NCI-H2081 treated with DMSO at 0.1 percent for 48 hours (cell line): ENCODE results near the gene HNRNPA2B1.
"Not testable (repeated sequence)": the region's sequence is repeated elsewhere in the genome, so short reads cannot be mapped to it uniquely, and the experiment has no call there.

ENCODE experiments used
- DNase-seq: peaks from one replicate; lab custom pipeline; 2025; lab: John Stamatoyannopoulos, UW

HNRNPA2B1 gene

DNA sequence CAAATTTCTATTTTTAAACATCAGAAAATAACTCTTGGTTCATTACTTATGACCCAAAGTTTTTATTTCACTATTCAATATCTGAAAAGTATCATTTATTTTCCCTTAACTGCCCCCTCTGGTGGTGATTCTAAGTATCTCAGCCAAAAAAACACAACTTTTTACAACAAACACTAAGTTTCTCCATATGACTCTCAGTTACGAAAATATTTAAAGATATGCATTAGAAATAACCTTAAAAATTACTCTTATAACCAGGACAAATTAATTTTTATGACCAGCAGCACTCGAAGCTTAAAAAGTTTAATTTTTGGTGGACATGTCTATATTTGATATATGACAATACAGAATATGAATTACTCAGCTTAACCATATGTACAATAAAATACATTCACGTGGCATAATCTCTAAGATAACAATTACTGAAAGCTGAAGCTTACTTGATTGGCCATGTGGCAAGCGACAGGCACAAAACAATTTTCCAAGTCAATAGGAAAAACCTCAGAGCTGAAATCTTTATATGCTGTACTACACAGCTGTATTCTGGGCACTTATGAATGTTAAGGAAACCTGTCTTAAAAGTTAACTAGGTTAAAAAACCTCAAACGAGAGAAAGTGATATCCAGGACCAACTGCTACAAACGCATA lies 2.3 kb downstream of the HNRNPA2B1 start:
- DNase-seq: no peak

DNA sequence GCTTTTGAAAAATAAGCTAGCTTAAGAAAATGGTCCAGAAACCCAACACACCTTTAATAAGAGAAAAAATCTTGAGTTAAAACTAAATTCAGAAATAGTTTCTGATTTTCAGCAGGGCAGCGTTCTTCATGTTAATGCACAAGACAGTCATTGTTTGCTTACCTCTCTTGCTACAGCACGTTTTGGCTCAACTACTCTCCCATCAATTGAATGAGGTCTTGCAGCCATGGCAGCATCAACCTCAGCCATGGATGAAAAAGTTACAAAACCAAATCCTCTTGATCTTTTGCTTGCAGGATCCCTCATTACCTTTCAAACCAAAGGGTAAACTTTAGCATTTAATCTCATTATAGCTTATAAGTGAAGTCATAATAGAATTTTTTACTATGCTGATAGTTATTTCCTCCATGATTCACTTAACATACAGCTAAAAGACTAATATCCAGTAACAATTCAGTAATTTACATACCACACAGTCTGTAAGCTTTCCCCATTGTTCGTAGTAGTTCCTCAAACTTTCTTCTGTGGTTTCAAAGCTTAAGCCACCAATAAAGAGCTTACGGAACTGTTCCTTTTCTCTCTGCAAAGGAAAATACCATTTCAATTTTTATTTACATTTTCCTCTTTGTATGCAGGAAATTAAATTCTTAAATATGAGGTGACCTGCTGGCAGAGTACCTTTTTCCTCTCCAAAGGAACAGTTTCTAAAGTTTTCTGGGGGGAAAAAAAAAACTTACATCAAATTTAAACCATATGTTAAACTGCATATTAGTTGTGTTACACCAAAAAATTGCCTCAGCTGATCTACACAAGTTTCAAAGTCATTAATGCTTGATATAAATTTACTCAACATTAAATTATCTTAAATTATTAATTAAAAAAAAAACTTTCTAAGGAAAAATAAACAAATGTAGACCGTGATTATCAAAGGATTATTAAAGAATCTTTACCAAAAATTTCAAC lies 3.1 kb downstream of the HNRNPA2B1 start:
- DNase-seq: no peak

DNA sequence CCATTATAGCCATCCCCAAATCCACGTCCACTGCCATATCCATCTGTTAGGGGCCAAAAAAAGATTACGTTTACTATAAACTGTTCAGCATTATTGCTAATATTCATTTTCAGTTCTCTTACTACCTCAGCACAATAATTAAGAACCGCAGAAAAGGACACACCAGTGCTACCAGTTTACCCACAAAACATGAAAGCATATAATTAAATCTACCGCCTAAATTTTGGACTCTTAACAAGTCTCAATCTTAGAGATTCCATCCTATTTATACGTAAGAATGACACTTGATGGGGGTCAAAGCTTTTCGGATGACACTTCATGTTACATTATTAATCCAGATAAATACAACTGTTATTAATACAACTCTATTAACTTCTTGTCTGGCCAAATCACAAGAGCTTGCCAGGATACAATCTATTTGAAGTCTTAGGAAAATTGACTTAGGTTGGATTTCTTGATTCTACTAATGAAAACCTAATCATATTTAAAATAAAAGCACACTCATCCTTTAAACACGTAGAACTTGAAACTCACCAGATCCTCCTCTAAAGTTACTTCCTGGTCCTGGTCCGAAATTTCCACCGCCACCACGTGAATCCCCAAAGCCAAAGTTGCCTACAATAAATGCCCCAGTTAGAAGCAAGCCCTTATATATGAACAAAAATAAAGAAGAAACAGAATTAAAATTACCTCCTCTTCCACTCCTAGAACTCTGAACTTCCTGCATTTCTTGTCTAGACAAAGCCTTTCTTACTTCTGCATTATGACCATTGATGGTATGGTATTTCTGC lies 4.5 kb downstream of the HNRNPA2B1 start:
- DNase-seq: no peak

DNA sequence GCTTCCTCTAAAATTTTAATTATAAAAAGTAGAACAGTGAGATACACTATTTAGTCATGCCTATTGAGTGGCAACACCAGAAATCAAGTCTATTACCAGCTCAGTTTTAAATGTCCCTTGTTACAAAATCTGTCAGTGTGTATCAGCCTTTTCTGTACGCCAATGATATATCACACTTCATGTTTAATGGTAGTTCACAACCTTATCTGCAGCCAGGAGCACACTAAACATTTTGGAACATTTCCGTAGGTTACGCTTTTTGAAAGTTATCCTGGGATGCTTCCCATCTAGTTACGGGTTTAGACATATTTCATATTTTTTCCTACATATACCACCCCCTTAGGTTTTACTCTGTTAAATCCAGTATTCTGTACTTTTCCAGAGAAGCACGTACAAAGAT lies 5.4 kb downstream of the HNRNPA2B1 start:
- no peak for DNase-seq

DNA sequence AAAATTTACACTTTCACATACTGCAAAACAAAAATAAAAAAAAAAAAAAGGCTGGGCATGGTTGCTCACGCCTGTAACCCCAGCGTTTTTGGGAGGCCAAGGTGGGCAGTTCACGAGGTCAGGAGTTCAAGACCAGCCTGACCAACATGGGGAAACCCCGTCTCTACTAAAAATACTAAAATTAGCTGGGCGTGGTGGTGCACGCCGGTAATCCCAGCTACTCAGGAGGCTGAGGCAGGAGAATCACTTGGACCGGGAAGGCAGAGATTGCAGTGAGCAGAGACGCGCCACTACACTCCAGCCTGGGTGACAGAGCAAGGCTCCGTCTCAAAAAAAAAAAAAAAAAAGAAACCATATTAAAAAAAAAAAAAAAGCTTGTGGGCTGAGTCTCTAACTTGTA lies 5.8 kb downstream of the HNRNPA2B1 start:
- DNase-seq: not testable (repeated sequence)

DNA sequence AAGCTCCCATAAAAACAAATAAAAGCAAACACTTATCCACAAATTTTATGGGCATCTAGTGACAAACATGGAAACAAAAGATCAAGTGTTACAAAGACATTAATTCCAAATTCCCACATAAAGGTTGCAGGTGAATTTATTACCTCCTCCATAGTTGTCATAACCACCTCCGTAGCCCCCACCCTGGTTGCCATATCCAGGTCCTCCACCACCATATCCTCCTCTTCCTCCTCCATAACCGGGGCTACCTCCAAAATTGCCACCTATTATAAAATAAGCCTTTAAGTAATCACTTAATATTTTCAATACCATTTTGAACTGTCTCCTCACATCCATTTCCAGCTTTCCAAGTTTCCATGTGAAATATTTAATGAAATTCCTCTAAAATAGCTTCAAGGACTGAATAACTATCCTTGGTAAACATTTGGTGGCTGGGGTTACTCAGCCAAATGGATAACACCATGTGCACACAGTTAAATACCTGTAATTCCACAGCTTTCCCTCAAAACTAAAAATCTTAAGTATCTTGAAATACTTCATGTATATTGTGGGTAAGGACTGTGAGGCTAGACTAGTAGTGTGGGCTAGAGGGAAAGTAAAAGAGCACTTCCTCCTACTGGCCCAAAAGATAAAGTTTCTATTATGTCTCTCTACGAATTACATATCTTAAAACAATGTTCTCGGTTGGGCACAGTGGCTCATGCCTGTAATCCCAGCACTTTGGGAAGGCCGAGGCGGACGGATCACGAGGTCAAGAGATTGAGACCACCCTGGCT lies 6.9 kb downstream of the HNRNPA2B1 start:
- DNase-seq: no peak

DNA sequence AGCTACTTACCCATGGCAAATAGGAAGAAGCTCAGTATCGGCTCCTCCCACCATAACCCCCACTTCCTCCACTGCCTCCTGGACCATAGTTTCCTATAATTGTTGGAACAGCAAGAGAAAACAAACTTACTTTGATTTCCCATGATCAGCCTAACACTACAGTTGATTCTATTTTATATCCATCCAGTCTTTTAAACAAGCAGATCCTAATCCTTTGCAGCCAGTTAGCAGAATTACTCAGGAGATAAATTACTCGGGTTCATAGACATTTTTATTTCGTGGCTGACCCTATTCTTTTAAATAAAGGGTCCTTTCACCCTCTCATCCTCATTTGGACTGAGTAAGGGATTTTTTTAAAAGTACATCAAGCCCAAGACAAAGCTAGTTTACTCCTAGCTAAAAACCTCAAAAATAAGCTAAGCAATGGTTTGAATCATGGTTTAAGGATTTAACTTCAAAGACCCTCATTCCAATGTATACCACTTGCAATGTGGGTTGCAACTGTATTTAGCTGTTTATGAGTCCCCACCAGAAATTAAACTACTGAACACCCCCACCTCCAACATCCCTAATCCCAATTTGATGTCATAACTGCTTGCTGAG lies 8.0 kb downstream of the HNRNPA2B1 start:
- no peak for DNase-seq

DNA sequence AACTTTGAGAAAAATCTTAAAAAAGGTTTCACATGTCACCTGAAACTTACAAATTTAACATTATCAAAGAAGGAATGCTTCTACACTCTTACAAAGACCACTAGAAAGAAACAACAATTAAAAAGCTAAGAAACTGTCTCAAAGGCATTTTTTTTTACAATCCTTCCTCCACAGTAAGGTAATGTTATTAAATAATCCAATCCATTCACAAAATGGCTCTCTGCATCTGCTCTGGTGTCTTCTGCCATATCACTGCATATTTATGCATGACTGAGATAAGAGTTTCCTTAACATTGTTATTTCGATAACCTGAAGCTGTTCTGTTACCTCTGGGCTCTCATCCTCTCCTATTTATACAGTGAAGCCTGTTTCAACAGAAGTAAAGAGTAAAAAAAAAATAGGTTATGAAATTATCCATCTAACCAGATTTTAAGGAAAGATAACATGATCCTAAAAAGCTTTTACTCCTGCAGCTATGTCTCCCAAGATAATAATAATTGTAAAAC lies 8.5 kb downstream of the HNRNPA2B1 start:
- DNase-seq: no peak

DNA sequence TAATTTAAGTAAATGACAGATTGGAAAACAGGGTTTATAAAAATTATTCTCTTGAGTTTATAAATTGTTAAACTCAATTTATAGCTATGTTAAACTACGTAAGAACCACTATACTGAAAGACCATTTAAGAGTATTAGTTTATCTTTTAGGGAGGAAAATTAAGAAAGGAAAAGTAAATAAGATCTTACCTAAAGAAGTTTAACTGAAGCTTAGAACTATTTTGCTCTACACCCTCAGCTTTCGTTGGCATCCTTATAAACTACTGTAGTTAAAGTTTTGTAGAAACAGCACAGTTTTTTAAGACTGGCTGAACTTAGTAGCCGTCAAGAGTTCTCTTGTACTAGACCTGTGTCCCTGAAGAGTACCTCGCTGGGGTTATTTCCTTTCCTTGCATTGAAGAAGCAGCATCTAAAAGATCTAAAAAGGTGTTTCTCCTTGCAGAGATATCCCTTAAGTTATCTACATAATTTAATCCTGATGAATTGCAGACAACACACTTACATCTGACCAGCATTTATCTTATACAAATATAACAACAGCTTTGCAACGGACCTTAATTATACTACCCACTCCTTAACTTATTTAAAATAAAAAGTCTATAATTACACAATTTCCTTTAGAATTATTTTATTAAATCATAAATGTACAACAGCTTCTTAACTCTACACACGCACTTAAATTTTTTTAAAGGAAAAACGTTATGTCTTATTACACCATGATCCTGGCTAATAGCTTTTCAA lies 9.1 kb downstream of the HNRNPA2B1 start:
- DNase-seq: no peak

DNA sequence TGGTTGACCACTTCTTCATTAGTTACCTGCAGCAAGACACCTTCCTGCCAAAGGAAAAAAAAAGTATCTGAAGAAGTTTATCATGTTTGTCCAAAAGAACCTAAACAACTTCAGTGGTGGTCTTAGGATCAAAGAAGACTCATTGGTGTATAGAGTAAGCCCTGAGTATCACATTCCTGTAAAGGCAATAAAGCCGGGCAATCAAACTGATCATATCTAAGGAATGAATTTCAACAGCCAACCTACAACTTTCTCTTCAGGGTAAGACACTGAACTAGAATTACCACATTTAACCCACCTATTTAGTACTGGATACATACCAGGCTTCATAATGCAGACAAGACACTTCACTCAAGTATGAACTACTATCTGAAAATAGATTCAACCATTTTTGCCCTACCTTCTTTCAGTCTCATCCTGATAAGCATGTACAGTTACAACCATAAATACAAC lies 10.1 kb downstream of the HNRNPA2B1 start:
- DNase-seq: no peak

DNA sequence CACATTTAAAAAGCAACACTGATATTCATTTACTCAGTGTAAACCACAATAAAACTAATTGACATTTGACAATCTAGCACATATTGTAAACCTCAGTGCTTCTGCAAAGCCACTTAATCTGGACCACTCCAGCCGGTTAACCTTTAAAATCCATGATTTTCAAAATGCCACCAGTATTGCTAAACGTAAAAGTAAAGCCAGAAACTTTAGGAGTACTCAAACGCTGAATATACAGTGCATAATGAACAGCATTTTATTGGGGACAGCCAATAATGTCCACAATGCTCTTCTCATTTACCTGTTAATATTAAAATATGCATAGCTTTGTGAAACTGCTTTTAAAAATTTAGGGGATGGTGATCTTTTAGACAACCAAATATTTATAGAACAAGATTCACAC lies 10.8 kb downstream of the HNRNPA2B1 start:
- no peak for DNase-seq

DNA sequence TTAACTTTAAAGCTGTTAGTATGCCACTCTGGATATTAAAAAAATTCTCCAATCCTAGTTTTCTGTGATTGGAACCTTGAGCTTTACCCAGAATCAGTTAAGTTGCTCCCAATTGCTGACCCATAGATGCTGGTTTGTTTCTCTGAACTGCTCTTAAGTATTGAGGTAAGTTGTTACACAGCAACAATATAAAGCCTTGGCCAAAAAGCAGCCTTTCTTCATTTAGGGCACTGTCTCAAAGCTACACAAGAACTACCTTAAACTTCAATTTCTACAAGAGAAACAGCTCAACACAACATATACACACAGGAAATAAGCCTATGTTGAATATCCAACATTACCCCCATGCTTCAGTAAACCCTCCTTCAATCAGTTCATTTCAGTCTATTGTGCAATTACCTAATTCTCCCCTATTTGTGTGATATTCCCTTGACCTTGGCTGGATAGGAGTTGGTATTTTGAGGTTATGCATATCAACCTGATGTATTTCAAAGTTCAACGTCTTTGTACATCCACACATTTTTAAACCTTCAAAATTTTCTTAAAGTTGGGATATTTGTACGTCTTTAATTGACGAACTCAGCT lies 11.5 kb downstream of the HNRNPA2B1 start:
- DNase-seq: no peak

DNA sequence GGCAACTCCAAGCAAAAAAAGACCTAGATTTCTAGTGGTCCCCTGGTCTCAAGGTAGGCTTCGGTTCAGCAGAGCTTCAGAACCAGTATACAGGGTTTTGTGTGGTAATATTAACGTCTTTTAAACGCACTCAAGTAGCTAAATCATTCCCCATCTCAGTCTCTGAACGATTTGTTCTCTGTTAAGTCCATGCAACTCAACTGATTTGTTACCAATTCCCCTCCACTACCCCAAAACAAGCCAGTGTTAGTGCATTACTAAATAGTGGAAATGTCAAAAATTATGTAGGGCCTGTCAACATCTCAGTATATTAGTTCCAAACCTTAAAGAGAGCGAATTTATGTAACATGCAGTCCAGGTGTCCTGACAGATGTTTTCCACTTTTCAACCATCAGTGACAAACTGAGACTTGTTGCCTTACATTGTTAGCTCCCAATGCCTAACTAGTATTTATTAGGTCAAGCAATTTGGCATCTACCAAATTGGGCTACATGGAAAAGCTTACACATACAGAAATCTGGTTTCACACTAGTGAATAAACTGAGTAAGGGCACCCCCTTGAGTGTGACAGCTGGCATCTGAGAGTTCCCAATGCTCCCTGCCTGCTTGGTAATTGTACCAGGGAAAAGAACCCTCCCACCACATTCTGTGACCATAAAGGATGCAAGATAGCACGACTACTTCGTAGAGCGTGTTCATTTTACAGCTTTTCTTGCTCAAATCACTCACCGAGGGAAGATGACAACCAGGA lies 12.2 kb downstream of the HNRNPA2B1 start:
- no peak for DNase-seq

DNA sequence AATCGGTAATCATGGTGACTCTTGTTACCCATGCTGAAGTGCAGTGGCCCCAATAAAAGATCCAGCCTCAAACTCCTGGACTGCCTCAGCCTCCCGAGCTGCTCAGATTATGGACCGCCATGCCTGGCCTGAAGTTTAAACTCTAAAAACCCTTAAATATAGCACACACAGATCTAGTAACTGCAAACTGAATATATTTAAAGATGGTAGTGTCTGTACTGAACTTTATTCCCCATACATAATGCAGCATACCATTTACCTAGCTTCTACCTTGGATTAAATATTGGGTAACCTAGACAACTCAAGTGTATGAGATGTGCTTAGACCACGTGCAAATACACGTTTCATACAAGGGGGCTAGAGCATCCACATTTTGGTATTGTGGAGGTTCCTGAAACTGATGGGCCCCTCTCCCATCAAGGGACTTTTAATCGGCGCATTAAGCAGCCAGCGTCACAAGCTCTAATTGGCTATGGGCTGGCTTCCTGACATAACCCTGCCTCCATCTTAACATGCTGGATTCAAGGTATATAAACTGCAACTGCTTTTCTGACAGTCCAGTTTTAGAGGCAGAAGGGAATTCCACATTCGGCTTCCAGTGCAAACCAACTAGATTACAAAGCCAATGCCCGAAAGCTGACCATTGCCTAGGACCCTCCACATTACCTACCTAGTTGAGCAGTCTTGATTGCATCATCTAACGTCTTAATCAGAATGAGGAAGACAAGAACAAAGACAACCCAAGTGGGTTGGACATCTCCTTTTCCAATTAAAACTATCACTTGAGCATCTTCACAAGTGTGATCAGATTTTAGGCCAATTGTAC lies 13.0 kb downstream of the HNRNPA2B1 start:
- no peak for DNase-seq

DNA sequence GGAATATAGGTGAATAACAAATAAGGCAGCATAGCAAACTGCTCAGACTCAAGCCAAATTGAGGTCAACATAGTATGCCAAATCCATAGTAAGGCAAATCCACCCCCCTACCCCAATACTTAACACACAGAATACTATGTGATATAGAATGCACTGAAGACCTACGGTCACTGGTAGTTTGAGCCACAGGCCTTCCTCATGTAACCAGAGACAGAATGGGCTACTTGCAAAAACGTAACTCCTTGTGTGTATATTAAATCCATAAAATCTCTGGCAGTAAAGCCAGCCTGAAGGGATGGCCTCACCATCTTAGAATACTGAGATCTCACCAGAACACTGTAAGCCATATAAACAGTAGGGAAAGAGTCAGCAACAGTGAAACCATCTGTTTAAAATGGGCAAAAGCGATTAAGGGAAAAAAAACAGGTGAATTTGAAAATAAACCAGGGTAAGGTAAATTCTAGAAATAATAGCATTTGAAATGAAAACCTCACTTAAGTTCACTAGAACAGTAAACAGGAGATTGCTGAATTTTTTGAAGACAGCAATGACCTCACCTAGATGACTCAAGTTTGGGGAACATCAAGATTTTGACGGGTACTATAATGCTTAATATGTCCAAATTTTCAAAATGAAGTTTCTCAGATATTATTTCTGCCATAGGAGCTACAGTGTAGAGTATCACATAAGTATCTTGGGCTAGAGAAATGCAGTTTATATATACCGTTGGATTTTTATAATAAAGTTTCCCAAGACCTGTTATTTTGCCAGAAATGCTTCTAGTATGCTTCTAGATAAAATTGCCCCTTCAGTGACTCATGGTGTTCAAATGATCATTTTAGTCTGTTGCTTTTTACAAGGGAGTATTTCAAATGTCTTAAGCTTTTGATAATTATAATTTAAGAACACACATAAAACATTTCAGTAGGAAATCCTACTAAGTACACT lies 13.9 kb downstream of the HNRNPA2B1 start:
- DNase-seq: no peak

DNA sequence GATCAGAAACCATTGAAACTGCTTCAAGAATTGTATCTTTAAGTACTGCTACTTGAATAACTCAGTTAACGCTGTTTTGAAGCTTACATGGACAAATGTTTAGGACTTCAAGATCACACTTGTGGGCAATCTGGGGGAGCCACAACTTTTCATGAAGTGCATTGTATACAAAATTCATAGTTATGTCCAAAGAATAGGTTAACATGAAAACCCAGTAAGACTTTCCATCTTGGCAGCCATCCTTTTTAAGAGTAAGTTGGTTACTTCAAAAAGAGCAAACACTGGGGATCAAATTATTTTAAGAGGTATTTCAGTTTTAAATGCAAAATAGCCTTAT lies 14.7 kb downstream of the HNRNPA2B1 start:
- DNase-seq: no peak

DNA sequence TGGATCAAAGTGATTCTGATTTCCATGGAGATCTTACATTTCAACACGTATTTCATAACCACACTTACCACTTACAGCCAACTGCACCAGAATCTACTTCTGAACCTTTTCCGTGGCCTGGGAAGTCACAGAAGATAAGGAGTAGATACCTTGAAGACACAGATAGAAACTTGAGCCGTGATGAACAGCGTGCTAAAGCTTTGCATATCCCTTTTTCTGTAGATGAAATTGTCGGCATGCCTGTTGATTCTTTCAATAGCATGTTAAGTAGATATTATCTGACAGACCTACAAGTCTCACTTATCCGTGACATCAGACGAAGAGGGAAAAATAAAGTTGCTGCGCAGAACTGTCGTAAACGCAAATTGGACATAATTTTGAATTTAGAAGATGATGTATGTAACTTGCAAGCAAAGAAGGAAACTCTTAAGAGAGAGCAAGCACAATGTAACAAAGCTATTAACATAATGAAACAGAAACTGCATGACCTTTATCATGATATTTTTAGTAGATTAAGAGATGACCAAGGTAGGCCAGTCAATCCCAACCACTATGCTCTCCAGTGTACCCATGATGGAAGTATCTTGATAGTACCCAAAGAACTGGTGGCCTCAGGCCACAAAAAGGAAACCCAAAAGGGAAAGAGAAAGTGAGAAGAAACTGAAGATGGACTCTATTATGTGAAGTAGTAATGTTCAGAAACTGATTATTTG lies 15.3 kb downstream of the HNRNPA2B1 start:
- DNase-seq: no peak
